Upper lobe of left lung (tissue), 4 donors: ENCODE results near the gene DLX5.

Experiments
- CTCF ChIP-seq, 6 experiments: fragments of 450-650 bp in 4 of 6; fragments of 200-600 bp in 2 of 6; sonication (generic) in 2 of 6; IDR thresholded peaks; one replicate each; pipeline ENCODE4 v1.5.1; 2016 to 2019; ENCODE audit warnings: antibody characterized with exemption in 6 of 6
- EP300 ChIP-seq, 4 donors: sonication (generic); formaldehyde crosslinking; IDR thresholded peaks; one replicate each; pipeline ENCODE4 v1.5.1; 2017; ENCODE audit warnings: antibody characterized with exemption in 4 of 4, control low read depth in 2 of 4
- POLR2A ChIP-seq, 4 donors: fragments of 450-650 bp; IDR thresholded peaks; one replicate each; pipeline ENCODE4 v1.5.1; 2016 to 2017; ENCODE audit warnings: antibody characterized with exemption in 4 of 4, mild to moderate bottlenecking in 2 of 4
- POLR2AphosphoS5 ChIP-seq, 2 donors: sonication (generic); formaldehyde crosslinking; IDR thresholded peaks; one replicate each; pipeline ENCODE4 v1.5.1; 2017; ENCODE audit warnings: antibody characterized with exemption in 2 of 2

- TF ChIP-seq CTCF (IDR thresholded peaks at IDR 0.05) = no peak
- no peak for TF ChIP-seq POLR2AphosphoS5 (IDR thresholded peaks at IDR 0.05)
- TF ChIP-seq POLR2A (IDR thresholded peaks at IDR 0.05) = no peak
- no peak for TF ChIP-seq EP300 (IDR thresholded peaks at IDR 0.05)
These were observed 14.9 kb upstream of the DLX5 start for GRCh38 chr7:97039374-97040065.
